OCI-LY3 (cell line): ENCODE results near the gene MSI2.

ENCODE experiments used
- H2AFZ ChIP-seq: fragments of 200-600, 300-600 bp; shearing (Covaris generic); 2 replicates; pipeline ENCODE4 v1.6.0; 2014; ENCODE audit warnings: antibody characterized with exemption, low read depth, low read length
- H3K27ac ChIP-seq: fragments of 200-600, 300-600 bp; sonication (generic); 2 replicates; pipeline ENCODE4 v1.5.1; 2014; ENCODE audit warnings: mild to moderate bottlenecking, low read length, moderate library complexity, mixed read lengths
- H3K27me3 ChIP-seq: fragments of 200-600, 300-600 bp; sonication (generic); 2 replicates; pipeline ENCODE4 v1.6.1; 2014; ENCODE audit warnings: low read depth, low read length, mixed read lengths
- H3K36me3 ChIP-seq: fragments of 200-600, 300-600 bp; sonication (generic); replicated peaks from 2 replicates; pipeline ENCODE3; 2014; ENCODE audit warnings: low read depth, low read length, mixed read lengths
- H3K4me1 ChIP-seq: fragments of 300-600, 200-600 bp; sonication (generic); 2 replicates; pipeline ENCODE4 v1.6.1; 2014; ENCODE audit warnings: low read length, mixed read lengths
- H3K4me2 ChIP-seq: fragments of 200-600, 300-600 bp; sonication (generic); 2 replicates; pipeline ENCODE4 v1.6.1; 2014; ENCODE audit warnings: low read length, mixed read lengths
- H3K4me3 ChIP-seq: fragments of 300-600, 200-600 bp; sonication (generic); 2 replicates; pipeline ENCODE4 v1.5.1; 2014; ENCODE audit warnings: antibody characterized with exemption, mild to moderate bottlenecking, low read length, moderate library complexity
- H3K79me2 ChIP-seq: fragments of 300-600, 200-600 bp; shearing (Covaris generic); 2 replicates; pipeline ENCODE4 v1.6.1; 2014; ENCODE audit warnings: mild to moderate bottlenecking, low read length, mixed read lengths
- H3K9ac ChIP-seq: fragments of 300-600, 200-600 bp; shearing (Covaris generic); 2 replicates; pipeline ENCODE4 v1.6.0; 2014; ENCODE audit warnings: mild to moderate bottlenecking, low read length, moderate library complexity
- H3K9me3 ChIP-seq: fragments of 200-600, 300-600 bp; shearing (Covaris generic); 2 replicates; pipeline ENCODE4 v1.6.1; 2014; ENCODE audit warnings: low read length, mixed read lengths; ENCODE audit not compliant: insufficient read depth
- H4K20me1 ChIP-seq: fragments of 200-600, 300-600 bp; sonication (generic); 2 replicates; pipeline ENCODE4 v1.6.1; 2016; ENCODE audit warnings: low read length, mixed read lengths; ENCODE audit not compliant: insufficient read depth
- CTCF ChIP-seq: fragments of 200-600, 300-600 bp; sonication (generic); IDR thresholded peaks from 2 replicates; pipeline ENCODE4 v1.5.1; 2014; ENCODE audit warnings: antibody characterized with exemption, low read length, low read depth
- EZH2phosphoT487 ChIP-seq: fragments of 200-600 bp; shearing (Covaris generic); IDR thresholded peaks from 2 replicates; pipeline ENCODE4 v1.6.1; 2018; ENCODE audit warnings: antibody characterized with exemption, mixed run types, low read depth

The MSI2 gene

GRCh38 chr17:57531078-57531477, 274.8 kb downstream of the MSI2 start:
- Histone ChIP-seq H3K27me3 (no peaks in the 10 kb centered on the region), H3K27ac (no peak overlapping the region), H3K4me3 (no peak overlapping the region), H2AFZ (no peak overlapping the region), H3K9me3 (no peaks in the 10 kb centered on the region), H3K79me2 (peaks cover 14% of the 10 kb centered on the region), H3K36me3 (peaks cover 5% of the 10 kb centered on the region), H3K4me1 (peaks cover 34% of the 10 kb centered on the region), H3K4me2 (no peak overlapping the region), H4K20me1 (no peaks in the 10 kb centered on the region), H3K9ac (no peak overlapping the region)
- TF ChIP-seq CTCF (no peak), EZH2phosphoT487 (no peak)

- no peak for TF ChIP-seq CTCF
- no peak for TF ChIP-seq EZH2phosphoT487
- peaks cover 5% of the 10 kb centered on the region for H3K36me3 ChIP-seq
- peaks cover 10% of the 10 kb centered on the region for H3K79me2 ChIP-seq
- H3K9ac ChIP-seq: no peak overlapping the region
- no peak overlapping the region for H2AFZ ChIP-seq
- no peak overlapping the region for H3K4me3 ChIP-seq
- no peak overlapping the region for H3K27ac ChIP-seq
- H4K20me1 ChIP-seq: no peaks in the 10 kb centered on the region
- peaks cover 26% of the 10 kb centered on the region for H3K4me1 ChIP-seq
- H3K9me3 ChIP-seq: no peaks in the 10 kb centered on the region
- H3K27me3 ChIP-seq: no peaks in the 10 kb centered on the region
- no peak overlapping the region for H3K4me2 ChIP-seq
Measured at GRCh38 chr17:57531648-57532504, 275.6 kb downstream of the MSI2 start.

- Histone ChIP-seq H3K4me2 (no peak overlapping the region), H3K4me3 (no peak overlapping the region), H3K36me3 (peaks cover 5% of the 10 kb centered on the region), H3K4me1 (peaks cover 19% of the 10 kb centered on the region), H3K27me3 (no peaks in the 10 kb centered on the region), H3K79me2 (peaks cover 8% of the 10 kb centered on the region), H3K9me3 (no peaks in the 10 kb centered on the region), H4K20me1 (no peaks in the 10 kb centered on the region), H2AFZ (no peak overlapping the region), H3K9ac (no peak overlapping the region), H3K27ac (no peak overlapping the region)
- no peak for TF ChIP-seq CTCF
Measured at GRCh38 chr17:57532556-57532955, 276.2 kb downstream of the MSI2 start.

- no peak overlapping the region for H2AFZ ChIP-seq
- no peak overlapping the region for H3K4me2 ChIP-seq
- no peak overlapping the region for H3K27ac ChIP-seq
- H3K36me3 ChIP-seq: peaks cover 5% of the 10 kb centered on the region
- peaks cover 15% of the 10 kb centered on the region for H3K4me1 ChIP-seq
- H4K20me1 ChIP-seq: no peaks in the 10 kb centered on the region
- H3K27me3 ChIP-seq: no peaks in the 10 kb centered on the region
- no peak overlapping the region for H3K4me3 ChIP-seq
- no peaks in the 10 kb centered on the region for H3K9me3 ChIP-seq
- no peak overlapping the region for H3K9ac ChIP-seq
- peaks cover 4% of the 10 kb centered on the region for H3K79me2 ChIP-seq
- TF ChIP-seq EZH2phosphoT487: no peak
- no peak for TF ChIP-seq CTCF
Measured at GRCh38 chr17:57532966-57533365, 276.6 kb downstream of the MSI2 start.
